ENCODE measurements around the gene SLC5A2.
"Not testable (repeated sequence)": the region's sequence is repeated elsewhere in the genome, so short reads cannot be mapped to it uniquely, and the experiment has no call there.

SLC5A2 gene

GRCh38 chr16:31501966-31502348 is 19.0 kb downstream of the SLC5A2 start:
- DNase-seq: no peak

GRCh38 chr16:31502981-31503380 is 20.1 kb downstream of the SLC5A2 start:
- DNase-seq: no peak

- not testable (repeated sequence) for DNase-seq
Measured at GRCh38 chr16:31503555-31503954, 20.6 kb downstream of the SLC5A2 start.

- DNase-seq: no peak
Measured at GRCh38 chr16:31504159-31504558, 21.2 kb downstream of the SLC5A2 start.

GRCh38 chr16:31505483-31505882 is 22.6 kb downstream of the SLC5A2 start:
- DNase-seq: no peak

DNA sequence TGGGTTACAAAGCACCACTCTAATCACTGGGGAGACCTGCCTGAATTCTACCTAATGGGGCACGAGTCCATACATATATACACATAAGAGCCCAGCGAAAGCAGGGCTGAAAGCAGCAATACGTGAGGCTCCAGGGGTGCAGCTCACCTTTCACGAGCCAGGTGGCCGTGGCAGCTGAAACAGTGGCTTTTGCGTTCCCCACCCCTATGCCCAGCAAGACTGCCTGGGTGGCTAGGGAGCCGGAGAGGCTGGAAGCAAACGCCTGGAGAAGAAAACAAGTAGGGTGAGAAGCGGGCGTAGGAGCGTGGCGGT is 24.6 kb downstream of the SLC5A2 start:
- DNase-seq: no peak

DNA sequence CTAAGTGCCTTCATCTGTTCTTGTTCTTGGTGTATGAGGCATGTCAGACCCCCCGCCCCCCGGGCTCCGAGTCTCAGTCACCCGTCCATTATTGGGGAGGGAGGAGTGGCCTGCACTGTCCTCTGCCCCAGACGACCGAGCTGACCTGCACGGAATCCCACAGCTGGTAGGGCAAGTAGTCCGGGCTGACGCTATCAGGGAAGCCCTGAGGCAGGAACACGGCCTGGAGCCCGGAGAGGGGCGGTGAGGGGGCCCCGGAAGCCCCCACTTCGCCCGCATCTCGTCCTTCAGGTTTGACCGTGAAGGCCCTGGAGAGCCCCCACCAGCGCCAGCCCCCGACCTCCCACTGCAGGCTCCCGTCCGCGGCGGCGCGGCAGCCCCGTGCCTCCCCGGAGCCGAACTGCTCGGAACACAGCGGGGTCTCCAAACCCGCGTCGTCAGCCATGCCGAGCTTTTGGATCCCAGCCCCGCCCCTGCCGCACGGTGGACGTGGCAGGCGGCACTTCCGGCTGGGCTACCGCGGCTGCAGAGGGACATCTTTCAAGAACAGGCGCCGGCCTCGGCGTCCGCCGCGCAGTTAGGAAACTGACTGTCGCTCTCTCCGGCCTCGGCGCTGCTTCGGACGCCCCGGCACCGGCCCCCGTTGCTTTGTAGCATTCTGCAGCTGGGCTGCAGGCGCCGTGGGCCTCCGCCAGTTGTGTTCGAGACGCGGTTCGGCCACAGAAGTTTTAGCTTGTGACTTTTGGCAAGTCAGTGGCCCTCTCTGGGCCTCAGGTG is 25.2 kb downstream of the SLC5A2 start, which contains the start of gene RUSF1:
TSS of gene RUSF1 (minus strand) at position 463 of the 777 bp plus-strand sequence. CDS start at position 445, 18 bp downstream.
- DNase-seq: peak; percentile 80

DNA sequence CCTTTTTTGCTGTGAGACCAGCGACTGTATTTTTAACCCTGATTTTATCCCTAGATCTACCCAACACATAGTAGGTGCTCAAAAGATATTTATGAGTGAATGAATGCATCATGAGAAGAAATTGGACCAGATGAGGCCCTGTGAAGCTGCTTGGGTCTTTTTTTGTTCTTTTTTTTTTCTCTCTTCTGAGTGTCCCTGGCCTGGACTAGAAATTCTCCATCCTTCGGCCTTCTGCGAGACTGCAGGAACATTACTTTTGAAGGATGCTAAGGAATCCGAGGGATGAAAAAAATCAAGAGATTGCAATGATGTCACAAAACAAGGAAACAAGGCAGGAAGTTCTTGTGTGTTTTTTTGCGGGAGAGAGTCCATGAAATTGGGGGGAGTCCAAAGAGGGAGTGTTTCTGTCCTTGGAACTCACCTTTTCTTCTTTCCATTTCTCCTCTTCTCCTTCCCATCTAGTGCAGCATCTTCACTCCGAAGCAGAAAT is 25.8 kb downstream of the SLC5A2 start:
- no peak for DNase-seq

GRCh38 chr16:31513126-31513525 is 30.2 kb downstream of the SLC5A2 start:
- no peak for DNase-seq

GRCh38 chr16:31513884-31514283 is 31.0 kb downstream of the SLC5A2 start:
- DNase-seq: no peak

GRCh38 chr16:31517800-31518402 is 35.0 kb downstream of the SLC5A2 start:
- DNase-seq: no peak

GRCh38 chr16:31519759-31520431 is 37.0 kb downstream of the SLC5A2 start:
- DNase-seq: peak; percentile 18

- no peak for DNase-seq
Measured at GRCh38 chr16:31521368-31521767, 38.4 kb downstream of the SLC5A2 start.

DNA sequence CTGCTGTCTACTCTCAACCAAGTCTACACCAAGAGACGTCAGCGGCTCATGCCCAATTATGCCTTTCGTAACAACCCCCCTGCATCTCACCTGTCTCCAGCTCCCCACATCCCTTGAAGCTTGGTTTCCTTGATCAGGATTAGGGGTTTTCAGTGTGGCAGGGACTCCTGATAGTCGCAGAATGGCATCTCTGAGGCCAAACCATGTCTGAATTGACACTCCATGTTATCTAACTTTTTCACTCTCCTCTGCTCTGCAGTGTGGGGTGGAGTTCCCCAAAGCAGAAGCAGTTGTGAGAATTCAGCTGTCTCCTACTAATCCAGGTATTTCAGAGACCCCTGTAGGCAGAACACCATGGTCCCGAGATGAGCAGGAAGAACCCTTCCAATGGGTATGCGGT is 39.1 kb downstream of the SLC5A2 start:
- DNase-seq: no peak

GRCh38 chr16:31523768-31524167 is 40.8 kb downstream of the SLC5A2 start:
- DNase-seq: not testable (repeated sequence)

- DNase-seq: no peak
Measured at GRCh38 chr16:31525113-31525512, 42.2 kb downstream of the SLC5A2 start.

GRCh38 chr16:31527734-31528274 is 44.9 kb downstream of the SLC5A2 start, which contains the start of gene AHSP:
Gene AHSP (plus strand): TSS chr16:31527900. CDS start chr16:31528140, 240 bp downstream.
- no peak for DNase-seq

- DNase-seq: no peak
Measured at GRCh38 chr16:31528523-31529107, 45.7 kb downstream of the SLC5A2 start.

- no peak for DNase-seq
Measured at GRCh38 chr16:31529108-31529936, 46.4 kb downstream of the SLC5A2 start.

DNA sequence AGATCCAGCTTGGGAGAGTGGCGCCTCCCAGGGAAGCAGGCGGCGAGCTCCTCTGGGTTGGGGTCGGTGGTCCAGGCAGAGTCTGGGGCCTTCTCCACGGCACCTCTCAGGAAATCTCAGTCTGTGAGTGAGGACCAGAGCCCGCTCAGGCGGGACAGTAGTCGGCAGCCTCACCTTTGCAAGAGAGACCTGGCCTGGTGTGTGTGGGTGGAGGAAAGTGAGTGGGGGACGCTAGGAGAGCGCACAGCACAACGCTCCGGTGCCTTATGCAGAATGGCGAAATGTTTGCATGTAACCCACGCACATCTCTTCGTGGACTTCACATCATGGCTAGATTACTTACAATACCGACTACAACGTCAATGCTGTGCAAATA is 47.0 kb downstream of the SLC5A2 start:
- no peak for DNase-seq

GRCh38 chr16:31530405-31530804 is 47.5 kb downstream of the SLC5A2 start:
- DNase-seq: no peak

DNA sequence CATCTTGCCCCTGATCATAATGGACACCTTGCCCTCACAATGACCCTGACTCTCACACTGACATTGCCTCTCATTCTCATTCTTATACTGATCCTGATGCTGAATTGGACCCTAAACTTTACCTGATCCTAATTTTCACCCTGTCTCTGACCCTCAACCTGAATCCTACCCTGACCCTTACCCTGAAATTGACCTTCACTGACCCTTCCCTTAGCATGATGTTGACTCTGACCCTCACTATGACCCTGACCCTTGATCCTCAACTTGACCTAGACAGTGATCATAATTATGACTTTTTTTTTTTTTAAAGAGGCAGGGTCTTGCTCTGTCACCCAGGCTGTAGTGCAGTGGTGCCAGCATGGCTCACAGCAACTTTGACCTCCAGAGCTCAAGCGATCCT is 48.2 kb downstream of the SLC5A2 start:
- no peak for DNase-seq
